WTC11 (cell line): ENCODE data around the gene DGKH. TPM values are rescaled to one million over a fixed set of nuclear protein-coding genes. Genes with fewer than 3 reads are reported as not detected.

Experiments
- ATAC-seq: fragments of 200-7000 bp; cut with Tn5 transposase; 2 replicates; pipeline ENCODE4 v1.10.0; 2021; ENCODE audit warnings: mild to moderate bottlenecking, moderate library complexity
- CTCF ChIA-PET: fragments of 300-600 bp; sonication (Branson Sonifier 250); formaldehyde crosslinking; loops from one replicate; lab custom pipeline; 2021; ENCODE audit warnings: antibody characterized with exemption; lab: Charles Lee
- POLR2A ChIA-PET: fragments of 350-600 bp; sonication (Branson Sonifier 250); formaldehyde crosslinking; loops from one replicate; lab custom pipeline; 2021; ENCODE audit warnings: antibody characterized with exemption; lab: Charles Lee
- DNase-seq: peaks from one replicate; pipeline ENCODE4 v3.0.0; 2021; ENCODE audit warnings: low spot score
- H3K27ac Mint-ChIP-seq: 2 replicates; pipeline ENCODE4 v1.8.0; 2021; ENCODE audit warnings: mixed read lengths
- H3K27me3 Mint-ChIP-seq: 2 replicates; pipeline ENCODE4 v1.8.0; 2021; ENCODE audit warnings: low read depth, mild to moderate bottlenecking, moderate library complexity, mixed read lengths
- H3K36me3 Mint-ChIP-seq: 2 replicates; pipeline ENCODE4 v1.8.0; 2021; ENCODE audit warnings: mixed read lengths
- H3K4me1 Mint-ChIP-seq: 2 replicates; pipeline ENCODE4 v1.8.0; 2022; ENCODE audit warnings: mixed read lengths
- H3K4me3 Mint-ChIP-seq: 2 replicates; pipeline ENCODE4 v1.8.0; 2021; ENCODE audit warnings: mild to moderate bottlenecking, moderate library complexity, mixed read lengths
- H3K9me3 Mint-ChIP-seq: 2 replicates; pipeline ENCODE4 v1.8.0; 2021; ENCODE audit warnings: mixed read lengths
- CDX4 ChIP-seq: fragments of 250-450 bp; sonication (Bioruptor Pico); IDR thresholded peaks from 2 replicates; pipeline ENCODE4 v1.9.0; 2021; ENCODE audit warnings: moderate library complexity, mild to moderate bottlenecking, inconsistent platforms, borderline replicate concordance
- E2F5 ChIP-seq: sonication (generic); formaldehyde crosslinking; IDR thresholded peaks from 2 replicates; pipeline ENCODE4 v1.8.1; 2022; ENCODE audit warnings: mild to moderate bottlenecking, moderate library complexity, missing genetic modification reagents
- GABPB1 ChIP-seq: sonication (generic); formaldehyde crosslinking; IDR thresholded peaks from 2 replicates; pipeline ENCODE4 v1.8.1; 2023; ENCODE audit warnings: mild to moderate bottlenecking, missing genetic modification reagents
- IRF1 ChIP-seq: sonication (generic); formaldehyde crosslinking; IDR thresholded peaks from 2 replicates; pipeline ENCODE4 v1.8.0; 2023; ENCODE audit warnings: missing genetic modification reagents
- MAX ChIP-seq: sonication (generic); formaldehyde crosslinking; IDR thresholded peaks from 2 replicates; pipeline ENCODE4 v1.8.0; 2022; ENCODE audit warnings: mild to moderate bottlenecking, missing genetic modification reagents
- MLX ChIP-seq: sonication (generic); formaldehyde crosslinking; IDR thresholded peaks from 2 replicates; pipeline ENCODE4 v1.8.1; 2023; ENCODE audit warnings: mild to moderate bottlenecking, missing genetic modification reagents, moderate library complexity
- MYBL2 ChIP-seq: sonication (generic); formaldehyde crosslinking; IDR thresholded peaks from 2 replicates; pipeline ENCODE4 v1.8.1; 2023; ENCODE audit warnings: mild to moderate bottlenecking, moderate library complexity, missing genetic modification reagents
- NFYB ChIP-seq: sonication (generic); formaldehyde crosslinking; conservative IDR thresholded peaks from 2 replicates; pipeline ENCODE4 v1.8.0; 2022; ENCODE audit warnings: low read depth, missing genetic modification reagents
- PRDM15 ChIP-seq: sonication (generic); formaldehyde crosslinking; IDR thresholded peaks from 2 replicates; pipeline ENCODE4 v1.8.0; 2022; ENCODE audit warnings: missing genetic modification reagents
- PRRX2 ChIP-seq: fragments of 250-450 bp; sonication (Bioruptor Pico); IDR thresholded peaks from 2 replicates; pipeline ENCODE4 v1.8.0; 2021; ENCODE audit warnings: mild to moderate bottlenecking
- RELA ChIP-seq: sonication (generic); formaldehyde crosslinking; IDR thresholded peaks from 2 replicates; pipeline ENCODE4 v1.8.1; 2022; ENCODE audit warnings: missing genetic modification reagents, mild to moderate bottlenecking, borderline replicate concordance
- TCF7 ChIP-seq: sonication (generic); formaldehyde crosslinking; IDR thresholded peaks from 2 replicates; pipeline ENCODE4 v1.8.0; 2022; ENCODE audit warnings: mild to moderate bottlenecking, low read depth, missing genetic modification reagents, moderate library complexity
- TEAD1 ChIP-seq: sonication (generic); formaldehyde crosslinking; IDR thresholded peaks from 2 replicates; pipeline ENCODE4 v1.8.0; 2022; ENCODE audit warnings: mild to moderate bottlenecking, missing genetic modification reagents
- TEAD4 ChIP-seq: sonication (generic); formaldehyde crosslinking; IDR thresholded peaks from 2 replicates; pipeline ENCODE4 v1.8.0; 2022; ENCODE audit warnings: mild to moderate bottlenecking, missing genetic modification reagents
- TP53 ChIP-seq: sonication (generic); formaldehyde crosslinking; IDR thresholded peaks from 2 replicates; pipeline ENCODE4 v1.8.1; 2023; ENCODE audit warnings: mild to moderate bottlenecking, missing genetic modification reagents
- USF1 ChIP-seq: sonication (generic); formaldehyde crosslinking; IDR thresholded peaks from 2 replicates; pipeline ENCODE4 v1.8.0; 2022; ENCODE audit warnings: mild to moderate bottlenecking, missing genetic modification reagents
- USF2 ChIP-seq: sonication (generic); formaldehyde crosslinking; IDR thresholded peaks from 2 replicates; pipeline ENCODE4 v1.8.1; 2023; ENCODE audit warnings: mild to moderate bottlenecking, missing genetic modification reagents, moderate library complexity
- ZMAT4 ChIP-seq: fragments of 250-450 bp; sonication (Bioruptor Pico); IDR thresholded peaks from 2 replicates; pipeline ENCODE4 v1.9.0; 2021; ENCODE audit warnings: mild to moderate bottlenecking
- ZNF232 ChIP-seq: sonication (generic); formaldehyde crosslinking; IDR thresholded peaks from 2 replicates; pipeline ENCODE4 v1.8.0; 2022; ENCODE audit warnings: mild to moderate bottlenecking, missing genetic modification reagents
- ZNF317 ChIP-seq: sonication (generic); formaldehyde crosslinking; IDR thresholded peaks from 2 replicates; pipeline ENCODE4 v1.8.1; 2023; ENCODE audit warnings: low read depth, mild to moderate bottlenecking, moderate library complexity, missing genetic modification reagents, borderline replicate concordance
- ZNF396 ChIP-seq: fragments of 250-450 bp; sonication (Bioruptor Pico); IDR thresholded peaks from 2 replicates; pipeline ENCODE4 v1.8.0; 2021; ENCODE audit warnings: mild to moderate bottlenecking, moderate library complexity, borderline replicate concordance
- ZNF671 ChIP-seq: fragments of 250-450 bp; sonication (Bioruptor Pico); IDR thresholded peaks from 2 replicates; pipeline ENCODE4 v1.8.0; 2021; ENCODE audit warnings: mild to moderate bottlenecking
- total RNA-seq: library from RNA; stranded (reverse); gene quantifications from 3 replicates; pipeline ENCODE4 v1.2.3, GENCODE V29; 2021

The DGKH gene
- total RNA-seq, 1 experiment from 2014 or later = 7.6 TPM

- H3K4me1 Mint-ChIP-seq = peaks cover 31% of the 10 kb centered on the region
- DNase-seq (no peak), ATAC-seq (no peak)
- POLR2A ChIA-PET = interaction anchor here (1.4 to 1.5 kb wide), 2 partner anchors 12 to 223 kb away, joined by 4 to 6 read pairs; partner anchors contain the start of gene DGKH
- TF ChIP-seq IRF1 = no peak
- TF ChIP-seq TEAD4 = no peak
- TF ChIP-seq ZNF232 = no peak
- TF ChIP-seq TCF7 (CRISPR knock-in tag) = no peak
- TF ChIP-seq PRRX2 (CRISPR knock-in tag) = no peak
- peaks cover 29% of the 10 kb centered on the region for H3K9me3 Mint-ChIP-seq
- H3K27me3 Mint-ChIP-seq = peaks cover 11% of the 10 kb centered on the region
- H3K36me3 Mint-ChIP-seq = peaks cover 24% of the 10 kb centered on the region
- H3K27ac Mint-ChIP-seq = peak overlapping the region; percentile 10; the same call in 1 of the 2 replicates
- H3K4me3 Mint-ChIP-seq = peak overlapping the region; percentile 84
- CTCF ChIA-PET = interaction anchor here (1.2 kb wide), 1 partner anchor 603 kb away, joined by 4 read pairs; no protein-coding TSS in a partner anchor
These were observed 222.4 kb downstream of the DGKH start for GRCh38 chr13:42270857-42271215.

- Mint-ChIP-seq H3K4me3 (peak overlapping the region; percentile 84), H3K27ac (peak overlapping the region; percentile 10; the same call in 1 of the 2 replicates), H3K27me3 (peaks cover 11% of the 10 kb centered on the region), H3K9me3 (peaks cover 29% of the 10 kb centered on the region), H3K4me1 (peaks cover 32% of the 10 kb centered on the region), H3K36me3 (peaks cover 24% of the 10 kb centered on the region)
- no peak for TF ChIP-seq MLX (CRISPR knock-in tag)
- peak; percentile 17; the same call in 1 of the 2 replicates for TF ChIP-seq NFYB (CRISPR knock-in tag)
- no peak for TF ChIP-seq CDX4
- TF ChIP-seq ZNF317 = no peak
- peak; percentile 4; the same call in 1 of the 2 replicates for TF ChIP-seq TEAD1
- no peak for TF ChIP-seq PRRX2 (CRISPR knock-in tag)
- 0 out of 2 replicates have a peak, but pooled peaks have one; percentile 43 for TF ChIP-seq GABPB1 (CRISPR knock-in tag)
- no peak for TF ChIP-seq ZNF232
- TF ChIP-seq E2F5 (CRISPR knock-in tag) = 0 out of 2 replicates have a peak, but pooled peaks have one; percentile 14
- no peak for TF ChIP-seq RELA (CRISPR knock-in tag)
- peak; percentile 75; the same call in 1 of the 2 replicates for TF ChIP-seq MYBL2
- peak; percentile 91 for TF ChIP-seq USF2 (CRISPR knock-in tag)
- peak; percentile 90 for TF ChIP-seq USF1 (CRISPR knock-in tag)
- no peak for TF ChIP-seq TP53
- no peak for TF ChIP-seq PRDM15 (CRISPR knock-in tag)
- no peak for TF ChIP-seq ZNF671
- TF ChIP-seq MAX (CRISPR knock-in tag) = peak; percentile 83
- no peak for TF ChIP-seq ZNF396 (CRISPR knock-in tag)
- no peak for TF ChIP-seq ZMAT4 (CRISPR knock-in tag)
- DNase-seq (peak; percentile 84), ATAC-seq (peak; percentile 77)
- CTCF ChIA-PET = interaction anchor here (0.6 to 1.2 kb wide), 3 partner anchors 12 to 1080 kb away, joined by 3 to 4 read pairs (median 3); no protein-coding TSS in a partner anchor
- POLR2A ChIA-PET = interaction anchor here (0.6 to 1.5 kb wide), 6 partner anchors 8 to 223 kb away, joined by 3 to 7 read pairs (median 4); partner anchors contain the start of gene DGKH
These were observed 223.1 kb downstream of the DGKH start for GRCh38 chr13:42271337-42272114.
